Transverse colon (tissue), 4 donors: ENCODE results near the gene CES4A.

ENCODE experiments used
- CTCF ChIP-seq, 5 experiments: fragments of 200-600 bp in 3 of 5; fragments of 450-650 bp in 2 of 5; sonication (generic) in 3 of 5; IDR thresholded peaks; 1 replicate in 2 of 5; 2 replicates in 3 of 5; pipeline ENCODE4 v1.5.1; 2016 to 2017; ENCODE audit warnings: antibody characterized with exemption in 5 of 5, inconsistent platforms in 3 of 5, mild to moderate bottlenecking in 2 of 5, moderate library complexity in 1 of 5
- POLR2AphosphoS5 ChIP-seq, 3 donors: sonication (generic); formaldehyde crosslinking; IDR thresholded peaks; one replicate each; pipeline ENCODE4 v1.6.1; 2016; ENCODE audit warnings: antibody characterized with exemption in 3 of 3

- TF ChIP-seq CTCF (IDR thresholded peaks at IDR 0.05) = no peak
- no peak for TF ChIP-seq POLR2AphosphoS5 (IDR thresholded peaks at IDR 0.05)
These were observed 66.5 kb downstream of the CES4A start for GRCh38 chr16:67054901-67055300.
